ENCODE measurements around the gene COPS7A.

The COPS7A gene

GRCh38 chr12:6699989-6700645, 23.7 kb upstream of the COPS7A start:
- ATAC-seq (ENCODE audit: insufficient read depth, low read depth) (no peak), DNase-seq (no peak)
- H3K9ac ChIP-seq (ENCODE audit: low read depth, low read length) = no peak overlapping the region
- H4K20me1 ChIP-seq (ENCODE audit: insufficient read depth, low read length) = no peaks in the 10 kb centered on the region
- peaks cover 23% of the 10 kb centered on the region for H3K27me3 ChIP-seq (ENCODE audit: insufficient read depth, low read length, poor library complexity)
- no peaks in the 10 kb centered on the region for H3K36me3 ChIP-seq (ENCODE audit: insufficient read depth, low read length)
- no peaks in the 10 kb centered on the region for H3K9me3 ChIP-seq (ENCODE audit: insufficient read depth, low read length, severe bottlenecking)
- H2AFZ ChIP-seq (ENCODE audit: low read depth, low read length) = no peak overlapping the region
- H3K4me2 ChIP-seq (ENCODE audit: insufficient read depth, low read length) = no peak overlapping the region
- no peak overlapping the region for H3K27ac ChIP-seq (ENCODE audit: low read length)
- TF ChIP-seq EZH2 (IDR thresholded peaks at IDR 0.05; ENCODE audit: borderline replicate concordance, low read depth, low read length, severe bottlenecking) (no peak), CTCF (IDR thresholded peaks at IDR 0.05; ENCODE audit: borderline replicate concordance, extremely low read depth, low read length, poor library complexity, severe bottlenecking) (no peak)
- no peaks in the 10 kb centered on the region for H3K4me1 ChIP-seq (ENCODE audit: insufficient read depth, low read length)
- H3K4me3 ChIP-seq (ENCODE audit: low read depth in 1 of 2, low read length in 2 of 2) = no peak overlapping the region
- no peaks in the 10 kb centered on the region for H3K79me2 ChIP-seq (ENCODE audit: insufficient read depth, low read length)

GRCh38 chr12:6700646-6701051, 23.2 kb upstream of the COPS7A start, which contains the start of gene PIANP:
Gene PIANP, minus strand, starts transcription at chr12:6700815. Its CDS starts 2,754 bp downstream, at chr12:6698061.
- Histone ChIP-seq H3K27ac (ENCODE audit: low read length) (no peak within 1 kb of the TSS), H3K9ac (ENCODE audit: low read depth, low read length) (no peak within 1 kb of the TSS), H3K36me3 (ENCODE audit: insufficient read depth, low read length) (no peaks in the 10 kb centered on the region), H3K27me3 (ENCODE audit: insufficient read depth, low read length, poor library complexity) (peaks cover 23% of the 10 kb centered on the region), H3K4me2 (ENCODE audit: insufficient read depth, low read length) (no peak within 1 kb of the TSS), H4K20me1 (ENCODE audit: insufficient read depth, low read length) (no peaks in the 10 kb centered on the region), H3K4me3 (ENCODE audit: low read depth in 1 of 2, low read length in 2 of 2) (no peak within 1 kb of the TSS), H3K9me3 (ENCODE audit: insufficient read depth, low read length, severe bottlenecking) (no peaks in the 10 kb centered on the region), H3K79me2 (ENCODE audit: insufficient read depth, low read length) (no peaks in the 10 kb centered on the region), H2AFZ (ENCODE audit: low read depth, low read length) (no peak within 1 kb of the TSS), H3K4me1 (ENCODE audit: insufficient read depth, low read length) (no peaks in the 10 kb centered on the region)
- DNase-seq (no peak), ATAC-seq (ENCODE audit: insufficient read depth, low read depth) (no peak)
- TF ChIP-seq EZH2 (IDR thresholded peaks at IDR 0.05; ENCODE audit: borderline replicate concordance, low read depth, low read length, severe bottlenecking) (no peak), CTCF (IDR thresholded peaks at IDR 0.05; ENCODE audit: borderline replicate concordance, extremely low read depth, low read length, poor library complexity, severe bottlenecking) (no peak)

GRCh38 chr12:6701078-6701768, 22.6 kb upstream of the COPS7A start:
- ATAC-seq (ENCODE audit: insufficient read depth, low read depth) (no peak), DNase-seq (no peak)
- H3K36me3 ChIP-seq (ENCODE audit: insufficient read depth, low read length) = no peaks in the 10 kb centered on the region
- TF ChIP-seq CTCF (IDR thresholded peaks at IDR 0.05; ENCODE audit: borderline replicate concordance, extremely low read depth, low read length, poor library complexity, severe bottlenecking) = no peak
- TF ChIP-seq EZH2 (IDR thresholded peaks at IDR 0.05; ENCODE audit: borderline replicate concordance, low read depth, low read length, severe bottlenecking) = no peak
- no peaks in the 10 kb centered on the region for H3K4me1 ChIP-seq (ENCODE audit: insufficient read depth, low read length)
- no peak overlapping the region for H3K4me3 ChIP-seq (ENCODE audit: low read depth in 1 of 2, low read length in 2 of 2)
- H3K9ac ChIP-seq (ENCODE audit: low read depth, low read length) = no peak overlapping the region
- no peak overlapping the region for H2AFZ ChIP-seq (ENCODE audit: low read depth, low read length)
- H4K20me1 ChIP-seq (ENCODE audit: insufficient read depth, low read length) = no peaks in the 10 kb centered on the region
- peaks cover 23% of the 10 kb centered on the region for H3K27me3 ChIP-seq (ENCODE audit: insufficient read depth, low read length, poor library complexity)
- H3K79me2 ChIP-seq (ENCODE audit: insufficient read depth, low read length) = no peaks in the 10 kb centered on the region
- no peak overlapping the region for H3K4me2 ChIP-seq (ENCODE audit: insufficient read depth, low read length)
- H3K27ac ChIP-seq (ENCODE audit: low read length) = no peak overlapping the region
- no peaks in the 10 kb centered on the region for H3K9me3 ChIP-seq (ENCODE audit: insufficient read depth, low read length, severe bottlenecking)

Measured in DND-41 (cell line).